Esophagus muscularis mucosa (tissue), 4 donors: ENCODE data around the gene RHAG.

Experiments used
- CTCF ChIP-seq, 3 experiments: fragments of 200-600 bp in 2 of 3; fragments of 450-650 bp in 1 of 3; sonication (generic) in 2 of 3; IDR thresholded peaks; one replicate each; pipeline ENCODE4 v1.5.1; 2017 to 2019; ENCODE audit warnings: antibody characterized with exemption in 3 of 3, mild to moderate bottlenecking in 2 of 3, moderate library complexity in 1 of 3
- EP300 ChIP-seq: sonication (generic); formaldehyde crosslinking; IDR thresholded peaks from one replicate; pipeline ENCODE4 v1.6.1; 2017; ENCODE audit warnings: antibody characterized with exemption
- POLR2A ChIP-seq: fragments of 450-650 bp; IDR thresholded peaks from one replicate; pipeline ENCODE4 v1.6.1; 2017; ENCODE audit warnings: antibody characterized with exemption, moderate library complexity, mild to moderate bottlenecking, low read depth

GRCh38 chr6:49676671-49677281, 40.1 kb upstream of the RHAG start:
- TF ChIP-seq POLR2A (no peak), CTCF (IDR thresholded peaks at IDR 0.05) (no peak), EP300 (no peak)
